Fibroblast of skin of right biceps (primary cell): ENCODE data around the gene CCSER1.
"Not testable (repeated sequence)": the region's sequence is repeated elsewhere in the genome, so short reads cannot be mapped to it uniquely, and the experiment has no call there.

ENCODE experiments used
- DNase-seq: peaks from one replicate; pipeline ENCODE4 v3.0.0-alpha.2; 2013

CCSER1 gene

DNA sequence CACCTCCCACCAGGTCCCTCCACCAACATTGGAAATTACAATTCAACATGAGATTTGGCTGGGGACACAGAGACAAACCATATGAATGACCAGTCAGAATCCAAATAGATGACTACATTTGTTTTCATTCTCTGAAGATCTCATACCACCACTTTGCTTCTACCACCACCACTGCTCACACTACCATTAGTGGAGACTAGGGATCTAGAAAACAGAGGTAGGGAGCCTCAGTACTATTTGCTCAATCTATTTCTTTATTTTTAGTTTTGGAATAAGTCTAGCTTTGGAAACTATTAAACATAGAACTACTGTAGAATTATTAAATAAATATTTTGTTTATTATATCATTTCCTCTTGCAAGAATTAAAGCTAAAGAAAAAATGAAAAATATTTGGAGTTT, 727.9 kb downstream of the CCSER1 start:
- peak; percentile 43 for DNase-seq

DNA sequence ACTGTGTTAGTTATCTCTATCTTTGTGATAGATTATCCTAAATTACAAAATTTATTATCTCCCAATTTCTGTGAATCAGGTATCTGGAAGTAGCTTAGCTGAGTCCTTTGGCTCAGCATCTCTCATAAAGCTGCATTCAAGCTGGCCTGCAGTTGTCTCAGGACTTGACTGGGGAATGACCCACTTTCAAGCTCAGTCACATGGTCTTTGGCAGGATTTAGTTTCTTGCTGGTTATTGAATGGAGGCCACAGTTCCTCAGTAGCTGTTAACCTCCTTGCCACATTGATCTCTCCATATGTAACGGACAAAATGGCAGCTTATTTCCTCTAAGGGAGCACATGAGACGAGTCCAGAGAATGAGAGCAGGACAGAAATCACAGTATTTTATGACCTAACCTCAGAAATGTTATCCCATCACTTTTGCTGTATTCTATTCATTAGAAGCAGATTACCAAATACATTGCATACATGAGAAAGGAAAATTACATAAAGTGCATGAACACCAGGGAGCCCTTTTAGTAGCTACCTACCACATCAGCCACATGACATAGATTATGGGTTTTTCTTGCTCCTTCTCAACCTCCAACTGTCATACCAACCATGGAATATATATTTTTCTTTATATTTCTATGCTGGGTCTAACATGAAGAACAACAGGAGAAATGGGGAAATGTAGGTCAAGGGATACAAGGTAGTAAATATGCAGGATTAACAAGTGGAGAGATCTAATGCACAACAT, 730.1 kb downstream of the CCSER1 start:
- DNase-seq: no peak

DNA sequence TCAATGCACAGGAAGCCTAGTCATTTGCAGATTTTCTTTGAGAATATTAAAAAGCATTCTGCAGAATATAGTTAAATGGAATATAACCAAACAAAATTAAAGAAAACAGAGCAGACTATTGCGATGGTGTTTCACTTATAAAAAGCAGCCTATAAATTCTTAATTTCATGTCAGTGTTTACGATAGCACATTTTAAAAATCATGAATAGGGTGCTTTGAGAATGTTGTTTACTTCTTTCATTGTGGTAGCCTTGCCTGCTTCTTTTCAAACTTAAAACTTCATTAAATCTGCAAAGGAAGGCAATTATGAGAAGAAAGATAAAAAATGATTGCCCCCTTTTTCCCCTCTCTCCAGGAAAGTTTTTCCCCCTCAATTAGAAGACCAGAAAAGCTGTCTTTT, 748.6 kb downstream of the CCSER1 start:
- DNase-seq: no peak

DNA sequence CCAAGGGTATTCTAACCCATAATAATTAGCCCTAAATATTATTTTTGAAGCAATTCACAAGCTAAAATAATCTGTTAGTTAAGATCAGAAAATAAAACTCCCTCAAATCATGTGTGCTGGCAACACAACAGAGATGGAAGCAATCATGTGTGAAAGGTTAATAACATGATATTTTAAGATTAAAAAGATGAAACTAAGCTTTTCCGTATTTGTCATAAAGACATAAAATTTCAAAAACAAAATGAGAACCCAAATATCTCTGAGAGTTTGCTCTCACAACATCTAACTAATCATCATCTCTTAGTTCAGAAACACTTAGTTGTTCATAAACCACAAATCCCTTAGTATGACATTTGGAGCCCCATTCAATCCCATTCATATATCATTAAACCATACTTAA, 749.1 kb downstream of the CCSER1 start:
- DNase-seq: no peak

DNA sequence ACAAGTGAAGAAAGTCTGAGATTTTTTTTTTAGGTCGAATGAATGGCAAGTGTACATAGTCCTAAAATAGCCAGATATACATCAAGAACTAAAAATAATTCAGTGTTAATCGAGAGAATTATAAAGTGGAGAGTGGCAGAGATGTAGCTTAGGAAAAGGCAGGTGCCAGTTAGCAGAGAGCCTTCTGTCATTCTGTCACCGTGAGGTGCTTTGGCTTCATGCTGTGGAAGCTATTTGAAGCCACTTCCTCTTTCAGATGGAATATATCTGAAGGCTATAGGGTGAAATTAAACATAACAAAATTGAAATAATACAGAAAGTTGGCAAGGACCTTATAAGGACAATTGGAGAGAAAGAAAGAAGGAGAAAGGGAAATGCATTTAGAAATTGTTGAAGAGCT, 756.3 kb downstream of the CCSER1 start:
- no peak for DNase-seq

DNA sequence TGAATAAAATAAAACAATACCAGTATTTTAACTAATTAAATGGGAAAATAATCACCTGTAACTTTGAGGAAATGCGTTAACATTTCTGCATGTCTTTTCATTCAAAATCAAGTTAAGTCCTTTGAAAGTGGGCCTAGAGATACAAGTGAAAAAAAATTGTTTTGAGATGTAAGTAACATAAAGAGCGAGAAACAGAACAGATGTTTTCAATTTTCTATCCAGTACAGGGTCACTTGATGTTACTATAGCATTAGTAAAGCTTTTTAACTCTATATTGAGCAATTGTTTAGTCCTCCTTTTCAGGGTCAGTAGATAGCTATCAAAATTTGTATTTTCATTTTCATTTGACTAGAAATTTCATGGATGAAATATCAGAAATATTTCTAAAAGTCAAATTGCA, 761.4 kb downstream of the CCSER1 start:
- DNase-seq: no peak

DNA sequence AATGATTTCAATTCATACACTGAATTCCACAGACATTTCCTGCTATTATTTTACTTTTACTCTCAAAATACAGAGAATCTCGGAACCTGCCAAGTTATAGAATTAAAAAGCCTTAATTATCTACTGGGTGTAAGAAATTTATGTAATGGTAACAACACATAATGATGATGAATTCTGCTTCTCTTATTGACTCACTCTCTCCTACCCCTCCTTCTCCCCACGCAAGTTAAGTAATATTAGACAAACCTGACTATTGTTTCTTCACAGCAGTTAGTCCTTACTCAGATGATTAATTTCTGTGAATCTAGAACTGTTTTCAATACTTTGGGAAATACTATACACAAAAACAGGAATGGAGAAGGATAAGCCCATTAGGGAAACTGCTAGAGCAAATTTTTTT, 762.0 kb downstream of the CCSER1 start:
- no peak for DNase-seq

DNA sequence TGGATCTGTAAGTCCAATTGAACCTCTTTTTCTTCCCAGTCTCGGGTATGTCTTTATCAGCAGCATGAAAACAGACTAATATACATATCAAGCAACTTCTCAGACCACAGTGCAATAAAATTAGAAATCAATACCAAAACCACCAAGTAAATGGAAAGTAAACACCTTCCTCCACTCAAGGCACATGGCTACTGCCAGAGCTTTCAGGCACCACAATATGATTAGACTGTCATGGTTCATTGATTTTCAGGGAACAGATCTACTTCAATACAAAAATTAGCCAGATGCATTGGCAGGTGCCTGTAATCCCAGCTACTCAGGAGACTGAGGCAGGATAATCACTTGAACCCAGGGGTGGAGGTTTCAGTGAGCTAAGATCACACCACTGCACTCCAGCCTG, 776.2 kb downstream of the CCSER1 start:
- not testable (repeated sequence) for DNase-seq

DNA sequence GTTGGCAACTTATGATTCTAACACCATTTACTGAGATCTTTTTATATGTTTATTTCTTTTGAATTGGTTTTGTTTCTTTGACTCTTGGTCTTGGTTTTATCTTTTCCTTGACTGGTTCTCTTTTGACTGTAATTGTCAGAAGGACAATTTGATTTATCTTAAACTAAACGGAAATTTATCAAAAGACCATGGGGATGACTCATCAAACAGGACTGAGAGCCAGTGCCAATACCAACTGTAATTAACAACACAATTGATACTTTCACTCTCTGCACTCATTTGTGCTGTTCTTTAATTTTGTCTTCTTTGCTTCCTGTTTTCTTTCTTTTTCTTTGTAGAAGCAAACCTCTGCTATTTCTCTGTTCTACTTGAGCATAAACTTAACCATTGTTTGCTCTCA, 776.8 kb downstream of the CCSER1 start:
- DNase-seq: no peak

DNA sequence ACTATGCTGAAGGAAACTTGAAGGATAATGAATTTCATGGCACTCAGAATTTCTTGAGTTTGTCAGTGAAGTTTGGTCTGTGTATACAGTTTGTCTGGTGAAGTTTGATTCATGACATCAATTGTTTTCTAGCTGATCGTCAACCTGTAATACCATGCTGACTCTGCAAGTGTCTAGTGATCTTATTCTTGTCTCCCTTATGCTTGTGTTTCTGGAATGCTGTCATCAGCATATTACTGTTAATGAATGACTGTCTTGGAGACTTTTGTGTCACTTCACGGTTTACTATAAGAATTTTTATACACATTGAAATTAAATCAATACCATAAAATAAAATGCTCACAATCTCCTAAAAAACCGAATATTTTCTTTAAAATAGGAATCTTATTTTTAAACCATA, 779.0 kb downstream of the CCSER1 start:
- no peak for DNase-seq

DNA sequence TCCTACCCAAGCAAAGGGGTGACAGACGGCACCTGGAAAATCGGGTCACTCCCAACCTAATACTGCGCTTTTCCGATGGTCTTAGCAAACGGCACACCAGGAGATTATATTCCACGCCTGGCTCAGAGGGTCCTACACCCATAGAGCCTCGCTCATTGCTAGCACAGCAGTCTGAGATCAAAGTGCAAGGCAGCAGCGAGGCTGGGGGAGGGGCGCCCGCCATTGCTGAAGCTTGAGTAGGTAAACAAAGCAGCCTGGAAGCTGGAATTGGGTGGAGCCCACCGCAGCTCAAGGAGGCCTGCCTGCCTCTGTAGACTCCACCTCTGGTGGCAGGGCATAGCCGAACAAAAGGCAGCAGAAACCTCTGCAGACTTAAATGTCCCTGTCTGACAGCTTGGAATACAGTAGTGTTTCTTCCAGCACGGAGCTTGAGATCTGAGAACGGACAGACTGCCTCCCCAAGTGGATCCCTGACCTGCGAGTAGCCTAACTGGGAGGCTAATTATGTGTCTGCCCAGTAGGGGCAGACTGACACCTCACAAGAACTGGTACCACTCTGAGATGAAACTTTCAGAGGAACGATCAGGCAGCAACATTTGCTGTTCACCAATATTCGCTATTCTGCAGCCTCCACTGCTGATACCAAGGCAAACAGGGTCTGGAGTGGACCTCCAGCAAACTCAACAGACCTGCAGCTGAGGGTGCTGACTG, 784.7 kb downstream of the CCSER1 start:
- DNase-seq: not testable (repeated sequence)

DNA sequence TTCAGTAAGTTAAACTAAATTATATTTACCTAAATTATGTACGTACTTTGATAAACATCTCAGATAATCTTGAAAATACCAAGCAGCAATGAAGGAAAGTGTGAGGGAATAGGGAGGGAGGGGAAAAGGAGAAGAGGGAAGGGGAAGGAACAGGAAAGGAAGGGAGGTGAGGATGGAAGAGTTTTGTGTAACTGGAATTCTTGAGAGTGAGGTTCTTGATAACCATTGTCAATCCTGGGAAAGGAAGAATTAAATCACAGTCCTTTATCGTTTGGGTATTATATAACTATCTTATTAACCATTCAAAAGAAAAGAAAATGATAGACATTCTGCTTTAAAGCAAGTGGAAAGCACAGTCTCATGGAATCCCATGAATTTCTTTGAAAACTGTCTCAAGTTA, 795.0 kb downstream of the CCSER1 start:
- no peak for DNase-seq

DNA sequence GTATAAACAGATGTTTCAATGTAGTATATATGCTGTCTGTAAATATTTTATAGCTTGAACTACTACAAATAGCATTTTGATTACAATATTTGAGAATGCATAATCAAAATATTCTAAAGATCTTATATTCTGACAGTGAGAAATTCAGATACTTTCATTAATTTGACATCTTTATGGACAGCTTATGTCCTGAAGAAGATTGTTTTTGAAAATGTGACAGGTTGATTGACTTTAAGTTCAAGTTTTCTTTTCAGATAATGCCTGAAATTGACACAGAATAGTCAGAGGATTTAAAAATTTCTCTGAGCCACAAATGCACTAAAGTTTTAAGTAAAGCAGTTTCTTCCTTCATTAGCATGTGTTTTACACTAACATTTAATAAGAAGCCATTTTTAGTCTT, 799.8 kb downstream of the CCSER1 start:
- DNase-seq: no peak

DNA sequence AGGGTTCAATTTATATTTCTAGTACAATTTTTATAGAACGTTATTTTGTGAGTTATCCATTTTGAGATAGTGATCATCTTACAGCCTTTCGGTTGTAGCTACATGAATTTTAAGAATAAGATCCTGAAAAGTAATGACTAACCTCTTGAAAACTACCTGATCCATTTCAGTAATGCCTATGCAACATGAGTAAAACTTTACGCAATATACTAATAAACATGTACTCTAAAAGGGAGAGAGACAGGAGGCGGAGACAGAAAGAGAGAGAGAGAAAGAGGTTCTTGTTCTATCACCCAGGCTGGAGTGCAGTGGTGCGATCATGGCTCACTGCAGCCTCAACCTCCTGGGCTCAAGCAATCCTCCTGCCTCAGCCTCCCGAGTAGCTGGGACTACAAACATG, 816.1 kb downstream of the CCSER1 start:
- no peak for DNase-seq

DNA sequence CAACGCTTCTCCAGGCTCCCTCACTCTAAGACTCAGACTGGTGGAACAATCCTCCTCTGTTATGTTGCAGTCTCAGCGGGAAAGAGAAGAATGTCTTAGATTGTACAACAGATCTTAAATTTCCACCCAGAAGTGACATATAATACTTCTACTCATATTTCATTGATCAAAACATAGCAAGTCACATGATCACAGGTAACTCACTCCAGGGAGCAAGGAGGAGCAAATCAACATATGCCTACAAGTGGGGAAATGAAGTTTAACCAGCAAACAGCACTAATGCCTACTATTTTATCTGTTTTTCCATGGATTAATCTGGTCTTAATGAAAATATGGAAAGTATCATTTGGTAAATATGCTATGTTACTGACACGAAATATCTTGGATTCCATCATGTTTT, 819.8 kb downstream of the CCSER1 start:
- no peak for DNase-seq

DNA sequence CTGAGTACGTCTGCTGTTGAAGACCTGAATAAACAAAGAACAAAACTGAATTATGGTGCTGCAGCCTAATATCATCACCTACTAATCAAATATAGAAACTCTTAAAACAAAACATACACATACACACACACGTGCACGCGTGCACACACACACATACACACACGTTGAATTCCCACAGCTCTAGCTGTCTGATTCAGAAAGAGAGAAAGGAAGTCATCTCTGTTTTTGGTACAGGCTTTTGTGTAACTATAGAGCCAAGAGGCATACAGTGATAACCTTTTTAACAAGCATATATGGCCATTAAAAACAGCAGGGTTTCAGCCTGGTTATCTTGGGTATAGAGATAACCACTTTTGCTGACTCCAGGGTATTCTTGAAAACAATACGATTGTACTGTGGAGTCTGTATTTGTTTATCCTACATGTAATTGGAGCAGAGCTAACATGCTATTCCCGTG, 823.2 kb downstream of the CCSER1 start:
- no peak for DNase-seq

DNA sequence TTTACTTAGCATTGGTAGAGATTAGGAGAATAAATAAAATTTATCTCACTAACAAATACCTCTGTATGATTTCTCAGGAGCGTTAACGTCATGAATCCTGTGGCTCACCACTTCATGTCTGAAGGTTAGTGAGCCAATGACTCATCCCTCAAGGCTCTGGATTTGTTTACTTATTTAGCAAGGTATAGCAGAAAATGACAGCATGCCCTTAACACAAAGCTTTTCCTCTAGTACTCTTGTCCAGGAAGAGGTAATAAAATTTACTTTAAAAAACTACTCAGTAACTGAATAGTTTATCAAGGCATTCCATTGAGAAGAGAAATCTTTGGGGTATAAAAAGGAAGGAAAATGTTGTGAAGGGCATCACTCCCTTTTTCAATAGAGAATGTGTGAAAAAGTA, 823.8 kb downstream of the CCSER1 start:
- peak; percentile 42 for DNase-seq

DNA sequence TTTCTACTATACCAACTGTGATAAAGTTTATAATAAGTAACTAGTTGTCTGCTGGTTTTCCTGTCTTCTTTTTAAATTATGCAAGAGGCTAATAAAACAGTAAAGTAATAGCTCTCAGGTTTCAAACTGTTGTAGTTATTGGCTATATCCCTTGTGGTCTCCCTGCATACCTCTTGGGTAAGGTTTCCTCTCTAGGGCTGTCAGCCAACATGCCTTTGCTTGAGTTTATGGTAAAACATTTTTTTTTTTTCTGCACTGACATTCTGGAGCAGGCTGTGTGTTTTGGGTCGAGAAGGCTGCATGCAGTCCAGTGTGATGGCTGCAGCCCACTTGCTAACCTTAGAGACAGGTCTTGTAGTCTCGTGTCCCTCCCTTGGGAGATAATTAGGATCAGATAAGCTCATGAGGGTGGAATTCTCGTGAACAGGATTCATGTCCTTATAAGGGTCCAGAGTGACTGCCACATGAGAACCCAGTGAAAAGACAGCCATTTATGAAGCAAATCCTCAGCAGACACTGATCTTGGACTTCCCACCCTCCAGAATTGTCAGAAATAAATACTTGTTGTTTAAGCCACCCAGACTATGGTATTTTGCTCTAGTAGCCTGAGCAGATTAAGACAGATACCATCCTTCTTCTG, 831.2 kb downstream of the CCSER1 start:
- peak; percentile 89 for DNase-seq

DNA sequence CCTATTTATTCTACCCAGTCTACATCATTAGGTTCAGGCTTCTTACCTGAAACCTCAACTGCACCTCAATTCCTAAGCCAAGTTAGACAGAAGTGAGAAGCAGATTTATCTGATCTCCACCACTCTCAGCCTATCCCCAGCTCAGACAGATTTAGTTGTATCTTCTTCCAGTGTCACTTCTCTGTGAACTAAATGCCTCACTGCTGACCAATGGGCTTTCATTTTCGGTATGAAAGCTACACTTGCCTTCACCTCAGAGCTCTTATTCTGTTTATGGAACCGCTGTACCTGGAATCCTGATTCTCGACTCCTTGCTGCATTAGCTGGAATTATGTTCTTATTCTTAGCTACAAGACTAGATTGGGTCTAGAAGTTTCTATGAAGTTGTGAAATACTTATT, 833.2 kb downstream of the CCSER1 start:
- no peak for DNase-seq

DNA sequence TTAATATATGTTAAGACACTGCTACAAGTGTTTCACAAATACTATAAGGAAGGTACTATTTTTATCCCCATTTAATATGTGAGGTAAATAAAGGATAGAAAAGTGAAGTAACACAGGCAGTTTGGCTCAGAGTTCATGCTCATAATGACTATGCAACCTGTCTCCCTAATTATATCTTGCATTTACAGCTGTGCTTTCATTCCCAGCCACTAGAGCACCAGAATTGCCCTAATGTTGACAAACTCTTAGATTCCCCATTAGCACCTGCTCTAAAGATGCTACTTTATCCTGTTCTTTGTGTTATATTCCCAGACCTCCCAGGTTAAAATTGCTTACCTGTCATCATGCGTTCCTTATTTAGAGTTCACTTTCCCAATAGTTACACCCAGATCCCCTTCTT, 833.6 kb downstream of the CCSER1 start:
- DNase-seq: no peak

DNA sequence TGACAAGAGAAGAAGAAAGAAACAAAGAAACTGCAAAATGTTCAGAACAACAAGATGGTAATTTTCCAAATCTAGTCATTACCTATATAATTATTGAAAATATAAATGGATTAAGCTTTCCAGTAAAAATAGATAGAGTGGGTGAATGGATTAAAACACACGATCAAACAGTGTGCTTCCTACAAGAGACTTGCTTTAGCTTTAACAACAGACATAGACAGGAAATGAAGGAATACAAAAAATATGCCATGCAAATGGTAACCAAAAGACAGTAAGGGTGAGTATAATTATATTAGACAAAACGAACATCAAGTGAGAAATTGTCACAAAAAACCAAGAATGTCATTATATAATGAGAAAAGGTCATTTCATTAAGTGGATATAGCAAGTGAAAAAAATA, 842.8 kb downstream of the CCSER1 start:
- DNase-seq: no peak

DNA sequence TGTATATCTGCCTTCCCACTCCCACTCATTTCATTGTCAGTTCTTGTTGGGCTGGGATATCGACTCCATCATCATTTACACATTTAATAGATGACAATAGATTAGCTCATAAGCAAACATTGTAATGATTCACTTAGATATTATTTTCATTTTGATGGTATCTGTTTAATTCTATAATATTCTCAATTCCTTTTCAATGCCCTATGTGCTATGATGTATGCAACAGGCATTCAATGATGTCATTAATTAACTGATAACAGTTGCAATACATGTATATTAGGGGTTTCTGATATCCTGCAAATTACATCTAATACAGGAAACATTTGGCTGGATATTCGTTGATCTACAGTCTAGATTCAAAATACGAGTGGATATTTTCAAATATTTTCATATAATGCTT, 850.5 kb downstream of the CCSER1 start:
- DNase-seq: no peak

DNA sequence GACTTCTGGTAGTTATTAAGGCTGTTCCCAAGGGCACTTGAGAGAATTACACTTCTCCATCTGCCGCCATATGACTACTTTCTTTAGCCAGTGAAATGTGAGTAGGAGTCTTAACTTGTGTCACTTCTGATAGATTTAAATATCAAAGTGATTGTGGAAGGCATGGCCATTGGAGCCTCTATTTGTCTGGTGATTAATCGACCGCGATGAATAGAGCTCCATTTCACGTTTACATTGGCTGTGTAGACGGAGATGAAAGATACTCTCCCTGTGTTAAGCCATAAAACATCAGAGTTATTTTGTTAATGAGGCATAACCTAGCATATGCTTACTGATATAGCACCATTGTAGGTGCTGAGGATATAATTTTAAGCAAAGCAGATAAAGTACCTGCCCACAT, 852.4 kb downstream of the CCSER1 start:
- DNase-seq: no peak

DNA sequence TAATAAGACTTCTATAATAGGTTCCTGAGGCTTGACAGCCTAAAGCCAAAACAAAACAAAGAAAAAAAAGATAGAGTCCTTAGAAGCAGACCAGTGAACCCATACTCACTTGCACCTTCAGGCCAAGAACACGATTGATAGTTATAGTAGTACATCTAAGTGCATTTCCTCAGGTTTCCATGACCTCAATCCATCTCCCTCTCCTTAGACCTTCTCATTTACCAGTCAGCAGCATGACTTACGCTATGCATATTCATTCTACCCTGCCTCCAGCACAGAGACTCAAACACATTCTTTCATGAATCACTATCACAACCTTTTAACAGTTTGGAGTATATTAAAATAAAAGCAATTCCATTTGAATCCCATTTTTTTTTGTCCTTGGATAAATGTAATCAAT, 855.6 kb downstream of the CCSER1 start:
- DNase-seq: no peak
